ENCODE results near the gene TTC19.

GRCh38 chr17:16019347-16019746, 19.7 kb downstream of the TTC19 start:
- TF ChIP-seq CTCF (conservative IDR thresholded peaks at IDR 0.05) (no peak), EZH2 (IDR thresholded peaks at IDR 0.05; ENCODE audit: low read depth) (no peak)
